AG04450 (cell line): ENCODE results near the gene NBEAL2. TPM values are rescaled to one million over a fixed set of nuclear protein-coding genes. Genes with fewer than 3 reads are reported as not detected.

Experiments used
- CTCF ChIA-PET: fragments of 300-600, 350-600 bp; formaldehyde crosslinking; extraction: SDS; loops from one replicate; lab custom pipeline; 2022; ENCODE audit warnings: antibody characterized with exemption, inconsistent platforms; lab: Charles Lee
- POLR2A ChIA-PET: fragments of 350-600 bp; formaldehyde crosslinking; extraction: SDS; loops from one replicate; lab custom pipeline; 2021; ENCODE audit warnings: antibody characterized with exemption, inconsistent platforms; lab: Yijun Ruan, JAX
- DNase-seq: peaks from one replicate; pipeline ENCODE4 v3.0.0-alpha.2; 2011; ENCODE audit warnings: low read depth, low spot score
- H3K27ac ChIP-seq: one replicate; pipeline ENCODE4 v1.5.1; 2012; ENCODE audit warnings: low read depth, low read length, control low read depth
- H3K27me3 ChIP-seq: one replicate; pipeline ENCODE4 v1.6.0; 2012; ENCODE audit warnings: low read length; ENCODE audit not compliant: control insufficient read depth, insufficient read depth
- H3K4me3 ChIP-seq: 2 replicates; pipeline ENCODE4 v1.5.1; 2011; ENCODE audit warnings: mild to moderate bottlenecking, low read depth, low read length, control low read depth
- H3K9me3 ChIP-seq: 2 replicates; pipeline ENCODE4 v1.5.1; 2012; ENCODE audit warnings: low read length; ENCODE audit not compliant: control insufficient read depth, insufficient read depth
- CTCF ChIP-seq: IDR thresholded peaks from 2 replicates; pipeline ENCODE4 v1.5.1; 2011; ENCODE audit warnings: low read depth, low read length, control low read depth, inconsistent platforms
- polyA plus RNA-seq: library from polyadenylated mRNA; depleted of rRNA; stranded (reverse); fragments of >200 nt; gene quantifications from 2 replicates; pipeline ENCODE4 v1.2.3, GENCODE V29; 2011

Gene NBEAL2
- polyA plus RNA-seq, 1 experiment = 2.1 TPM

- POLR2A ChIA-PET = no interaction called here
- Histone ChIP-seq H3K9me3 (no peaks in the 10 kb centered on the region; the same call in 1 of the 2 replicates), H3K27me3 (no peaks in the 10 kb centered on the region), H3K27ac (no peak overlapping the region), H3K4me3 (no peak overlapping the region)
- DNase-seq = no peak
- TF ChIP-seq CTCF = no peak
- CTCF ChIA-PET = interaction anchor here (0.7 kb wide), 1 partner anchor 318 kb away, joined by 3 read pairs; no protein-coding TSS in a partner anchor
These were observed 26.7 kb downstream of the NBEAL2 start for GRCh38 chr3:47006145-47006651.

- H3K4me3 ChIP-seq = no peak overlapping the region
- ChIA-PET CTCF (interaction anchor here (0.7 kb wide), 1 partner anchor 317 kb away, joined by 3 read pairs; no protein-coding TSS in a partner anchor), POLR2A (no interaction called here)
- no peaks in the 10 kb centered on the region for H3K27me3 ChIP-seq
- DNase-seq = no peak
- H3K9me3 ChIP-seq = no peaks in the 10 kb centered on the region; the same call in 1 of the 2 replicates
- no peak overlapping the region for H3K27ac ChIP-seq
- no peak for TF ChIP-seq CTCF
These were observed 27.5 kb downstream of the NBEAL2 start for GRCh38 chr3:47007001-47007400.

DNA sequence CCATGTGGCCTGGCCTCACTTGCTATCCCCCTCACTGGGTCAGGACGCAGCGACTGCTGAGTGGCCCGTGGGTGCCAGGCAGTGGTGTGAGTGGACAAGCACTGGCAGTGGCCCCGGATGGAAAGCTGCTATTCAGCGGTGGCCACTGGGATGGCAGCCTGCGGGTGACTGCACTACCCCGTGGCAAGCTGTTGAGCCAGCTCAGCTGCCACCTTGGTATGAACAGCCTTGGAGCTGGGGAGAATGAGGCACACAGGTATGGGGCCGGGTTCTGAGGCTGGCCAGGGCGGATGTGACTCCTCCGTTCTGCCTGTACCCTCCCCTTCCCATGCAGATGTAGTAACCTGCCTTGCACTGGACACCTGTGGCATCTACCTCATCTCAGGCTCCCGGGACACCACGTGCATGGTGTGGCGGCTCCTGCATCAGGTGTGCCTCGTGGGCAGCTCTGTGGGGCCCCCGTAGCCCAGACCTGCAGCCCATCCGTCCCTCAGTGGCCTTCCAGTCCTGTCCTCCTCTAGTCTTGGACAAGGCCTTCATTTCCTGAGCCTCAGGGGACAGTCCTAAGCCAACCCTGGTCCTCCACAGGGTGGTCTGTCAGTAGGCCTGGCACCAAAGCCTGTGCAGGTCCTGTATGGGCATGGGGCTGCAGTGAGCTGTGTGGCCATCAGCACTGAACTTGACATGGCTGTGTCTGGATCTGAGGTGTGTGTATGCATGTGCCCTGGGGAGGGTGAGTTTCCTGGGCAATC lies 28.2 kb downstream of the NBEAL2 start:
- no peak overlapping the region for H3K27ac ChIP-seq
- TF ChIP-seq CTCF = no peak
- H3K4me3 ChIP-seq = no peak overlapping the region
- ChIA-PET CTCF (interaction anchor here (0.6 kb wide), 1 partner anchor 72 kb away, joined by 3 read pairs; no protein-coding TSS in a partner anchor), POLR2A (no interaction called here)
- H3K9me3 ChIP-seq = no peaks in the 10 kb centered on the region; the same call in 1 of the 2 replicates
- no peak for DNase-seq
- H3K27me3 ChIP-seq = no peaks in the 10 kb centered on the region

- Histone ChIP-seq H3K27me3 (no peaks in the 10 kb centered on the region), H3K27ac (no peak overlapping the region), H3K9me3 (no peaks in the 10 kb centered on the region; the same call in 1 of the 2 replicates), H3K4me3 (no peak overlapping the region)
- ChIA-PET POLR2A (no interaction called here), CTCF (interaction anchor here (0.6 to 0.8 kb wide), 2 partner anchors 72 to 73 kb away, joined by 3 read pairs; no protein-coding TSS in a partner anchor)
- TF ChIP-seq CTCF = no peak
- no peak for DNase-seq
These were observed 28.8 kb downstream of the NBEAL2 start for GRCh38 chr3:47008234-47008796.
